ENCODE data around the gene CFDP1. TPM values are rescaled to one million over a fixed set of nuclear protein-coding genes. Genes with fewer than 3 reads are reported as not detected.
A peak's percentile ranks its signal among the peaks of the same experiment; 100 is the strongest.

The CFDP1 gene
- polyA plus RNA-seq, 1 donor (not counting 4 experiments of a cell fraction or from before 2014, with no cell fraction given), result 42.1 TPM

GRCh38 chr16:75320435-75320834 lies 112.9 kb downstream of the CFDP1 start:
- Histone ChIP-seq H3K36me3 (ENCODE audit: control insufficient read depth in 2 of 2, extremely low read depth in 1 of 2, insufficient read depth in 2 of 2, low read length in 2 of 2) (peaks cover 1 to 5% of the 10 kb centered on the region in 2 experiments), H3K9me1 (ENCODE audit: control insufficient read depth, extremely low read depth, insufficient read depth, low read length) (no peaks in the 10 kb centered on the region), H2AFZ (ENCODE audit: control insufficient read depth, low read length) (no peak overlapping the region), H3K79me2 (ENCODE audit: control insufficient read depth, insufficient read depth, low read length) (no peaks in the 10 kb centered on the region), H3K27ac (ENCODE audit: control insufficient read depth, insufficient read depth, low read length) (no peak overlapping the region), H3K9me3 (ENCODE audit: control insufficient read depth, low read depth, low read length) (no peaks in the 10 kb centered on the region), H3K27me3 (ENCODE audit: control insufficient read depth, extremely low read depth, insufficient read depth, low read length) (no peaks in the 10 kb centered on the region), H3K4me2 (ENCODE audit: control insufficient read depth, extremely low read depth, insufficient read depth, low read depth, low read length) (no peak overlapping the region), H4K20me1 (ENCODE audit: control insufficient read depth, extremely low read depth, insufficient read depth, low read length) (no peaks in the 10 kb centered on the region), H3K9ac (ENCODE audit: control insufficient read depth, extremely low read depth, insufficient read depth, low read length) (no peak overlapping the region), H3K4me1 (ENCODE audit: control insufficient read depth, extremely low read depth, insufficient read depth, low read length) (peaks cover 34% of the 10 kb centered on the region), H3K4me3 (ENCODE audit: control insufficient read depth in 2 of 3, extremely low read depth in 1 of 3, insufficient read depth in 2 of 3, low read depth in 1 of 3, low read length in 3 of 3) (no peak overlapping the region)
- dilution Hi-C loops (cut with MboI; ENCODE audit: extremely low pct_ligation_motif_present, low sequenced_read_pairs), result no loop called here
- TF ChIP-seq CTCF (optimal IDR thresholded peaks at IDR 0.05 in 1 of 3, IDR thresholded peaks at IDR 0.05 in 1 of 3, conservative IDR thresholded peaks at IDR 0.05 in 1 of 3; ENCODE audit: extremely low read depth in 1 of 3, insufficient read depth in 2 of 3, low read length in 3 of 3) (no peak), EZH2 (IDR thresholded peaks at IDR 0.05; ENCODE audit: low read length) (no peak)
- DNase-seq (ENCODE audit: low read depth, low spot score) (no peak), FAIRE-seq (no peak)

GRCh38 chr16:75319513-75320411 lies 113.5 kb downstream of the CFDP1 start:
- dilution Hi-C loops (cut with MboI; ENCODE audit: extremely low pct_ligation_motif_present, low sequenced_read_pairs), result no loop called here
- FAIRE-seq (no peak), DNase-seq (ENCODE audit: low read depth, low spot score) (no peak)
- no peaks in the 10 kb centered on the region for H3K27me3 ChIP-seq (ENCODE audit: control insufficient read depth, extremely low read depth, insufficient read depth, low read length)
- no peak for TF ChIP-seq EZH2 (IDR thresholded peaks at IDR 0.05; ENCODE audit: low read length)
- TF ChIP-seq CTCF (optimal IDR thresholded peaks at IDR 0.05 in 1 of 3, IDR thresholded peaks at IDR 0.05 in 1 of 3, conservative IDR thresholded peaks at IDR 0.05 in 1 of 3; ENCODE audit: extremely low read depth in 1 of 3, insufficient read depth in 2 of 3, low read length in 3 of 3), result no peak
- H3K4me2 ChIP-seq (ENCODE audit: control insufficient read depth, extremely low read depth, insufficient read depth, low read depth, low read length), result peak overlapping the region; percentile 47
- H3K4me3 ChIP-seq (ENCODE audit: control insufficient read depth in 2 of 3, extremely low read depth in 1 of 3, insufficient read depth in 2 of 3, low read depth in 1 of 3, low read length in 3 of 3), result peak overlapping the region in 1 of 3 experiments; percentile 1
- no peak overlapping the region for H3K27ac ChIP-seq (ENCODE audit: control insufficient read depth, insufficient read depth, low read length)
- no peaks in the 10 kb centered on the region for H4K20me1 ChIP-seq (ENCODE audit: control insufficient read depth, extremely low read depth, insufficient read depth, low read length)
- H3K4me1 ChIP-seq (ENCODE audit: control insufficient read depth, extremely low read depth, insufficient read depth, low read length), result peaks cover 34% of the 10 kb centered on the region
- no peaks in the 10 kb centered on the region for H3K79me2 ChIP-seq (ENCODE audit: control insufficient read depth, insufficient read depth, low read length)
- H3K9ac ChIP-seq (ENCODE audit: control insufficient read depth, extremely low read depth, insufficient read depth, low read length), result no peak overlapping the region
- H2AFZ ChIP-seq (ENCODE audit: control insufficient read depth, low read length), result no peak overlapping the region
- no peaks in the 10 kb centered on the region for H3K9me1 ChIP-seq (ENCODE audit: control insufficient read depth, extremely low read depth, insufficient read depth, low read length)
- H3K9me3 ChIP-seq (ENCODE audit: control insufficient read depth, low read depth, low read length), result no peaks in the 10 kb centered on the region
- H3K36me3 ChIP-seq (ENCODE audit: control insufficient read depth in 2 of 2, extremely low read depth in 1 of 2, insufficient read depth in 2 of 2, low read length in 2 of 2), result peaks cover 1 to 5% of the 10 kb centered on the region in 2 experiments

Data from keratinocyte (primary cell).